ENCODE measurements around the gene FAM24B.
"Not testable (repeated sequence)": the region's sequence is repeated elsewhere in the genome, so short reads cannot be mapped to it uniquely, and the experiment has no call there.

The FAM24B gene

GRCh38 chr10:122864901-122865300 lies 14.5 kb downstream of the FAM24B start:
- no peak for TF ChIP-seq ZNF274 (IDR thresholded peaks at IDR 0.05; ENCODE audit: low read depth, low read length)

GRCh38 chr10:122864194-122864592 lies 15.2 kb downstream of the FAM24B start:
- no peak overlapping the region for H3K4me3 ChIP-seq (ENCODE audit: low read length)
- TF ChIP-seq ZNF274 (IDR thresholded peaks at IDR 0.05; ENCODE audit: low read depth, low read length), result no peak

More at GRCh38 chr10:122864901-122865300, 14.5 kb downstream of the FAM24B start:
- H3K4me3 ChIP-seq (ENCODE audit: low read length), result no peak overlapping the region

DNA sequence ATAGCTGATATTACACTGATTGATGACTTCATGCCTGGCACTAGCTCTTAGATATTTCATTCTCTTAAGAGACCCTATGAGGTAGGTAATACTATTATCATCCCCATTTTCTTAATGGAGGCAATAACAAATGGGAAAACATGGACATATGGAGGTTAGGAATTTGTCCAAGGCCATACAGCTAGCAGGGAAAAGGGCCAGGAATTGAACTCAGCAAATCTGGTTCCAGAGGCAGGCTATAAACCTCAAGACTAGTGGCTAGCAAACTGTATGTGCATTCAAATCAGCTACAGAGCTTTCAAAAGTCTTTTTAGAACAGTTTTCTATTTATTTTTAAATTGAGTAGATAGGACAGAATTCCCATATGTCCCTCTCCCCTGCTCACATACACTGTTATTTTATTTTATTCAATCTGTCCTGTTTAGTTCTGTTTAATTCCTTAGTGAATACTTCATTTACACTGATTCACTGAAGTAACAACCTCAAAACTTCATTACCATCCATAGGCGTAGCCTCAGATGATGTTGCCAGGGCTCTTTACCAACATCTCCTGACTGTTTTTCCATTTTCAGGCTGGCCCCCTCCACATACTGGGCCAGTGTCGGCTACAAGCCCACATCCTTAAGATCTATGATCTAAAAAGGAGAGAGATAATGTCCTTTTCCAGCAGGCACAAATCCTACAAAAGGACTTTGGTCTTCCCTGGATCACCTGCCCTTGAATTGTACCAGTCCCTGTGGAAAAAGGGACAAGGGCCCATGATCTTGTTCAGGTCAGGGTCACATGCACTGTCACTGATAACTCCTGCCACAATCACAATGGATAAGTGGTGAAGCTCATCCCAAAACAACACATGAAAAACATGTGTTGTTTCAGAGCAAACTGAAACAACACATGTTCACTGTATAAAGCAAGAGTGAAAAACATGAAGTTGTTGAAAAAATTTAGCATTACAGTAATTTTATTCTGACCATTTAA lies 15.9 kb downstream of the FAM24B start:
- no peak for TF ChIP-seq ZNF274 (IDR thresholded peaks at IDR 0.05; ENCODE audit: low read depth, low read length)

DNA sequence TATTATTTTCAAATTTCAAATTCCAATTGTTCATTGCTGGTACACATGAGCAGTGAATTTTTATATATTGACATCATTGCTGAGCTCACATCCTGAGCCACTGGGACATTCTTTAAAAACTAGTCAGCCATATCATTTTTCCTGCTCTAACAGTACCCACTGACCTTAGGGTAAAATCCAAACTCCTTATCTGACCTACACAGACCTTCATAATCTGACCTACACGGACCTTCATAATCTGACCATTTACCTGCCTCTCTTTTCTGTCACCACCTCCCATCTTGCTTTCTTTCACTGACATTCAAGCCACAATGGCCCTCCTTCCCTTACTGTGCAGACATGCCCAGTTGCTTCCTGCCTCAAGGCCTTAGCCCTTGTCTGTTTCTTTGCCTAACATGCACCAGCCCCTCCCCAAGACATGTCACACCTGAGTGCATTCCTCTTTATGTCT lies 17.6 kb downstream of the FAM24B start:
- H3K4me3 ChIP-seq (ENCODE audit: low read length), result no peak overlapping the region
- TF ChIP-seq ZNF274 (IDR thresholded peaks at IDR 0.05; ENCODE audit: low read depth, low read length), result no peak

More for the DNA sequence above, 15.9 kb downstream of the FAM24B start:
- H3K4me3 ChIP-seq (ENCODE audit: low read length), result no peak overlapping the region

DNA sequence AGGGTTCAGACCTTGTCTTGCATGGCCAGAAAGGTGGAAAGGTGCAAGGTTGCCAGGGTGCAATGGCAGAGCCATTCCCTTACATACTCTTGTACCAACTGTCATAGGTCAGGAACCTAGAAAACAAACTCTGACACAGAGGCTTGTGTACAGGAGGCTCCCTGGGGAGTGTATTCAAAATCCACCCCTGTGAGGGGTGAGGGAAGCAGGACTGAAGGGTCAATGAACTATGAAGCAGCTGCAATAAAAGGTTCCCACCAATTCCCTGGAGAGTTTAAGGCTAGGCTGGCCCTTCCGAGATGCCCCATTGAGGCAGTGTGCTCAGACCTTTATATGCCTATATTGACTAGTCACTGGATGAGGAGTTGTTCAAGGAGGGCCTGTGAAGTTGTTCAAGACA lies 19.9 kb downstream of the FAM24B start:
- H3K4me3 ChIP-seq (ENCODE audit: low read length), result no peak overlapping the region
- no peak for TF ChIP-seq ZNF274 (IDR thresholded peaks at IDR 0.05; ENCODE audit: low read depth, low read length)

GRCh38 chr10:122858042-122858441 lies 21.3 kb downstream of the FAM24B start:
- H3K4me3 ChIP-seq (ENCODE audit: low read length), result not testable (repeated sequence)

DNA sequence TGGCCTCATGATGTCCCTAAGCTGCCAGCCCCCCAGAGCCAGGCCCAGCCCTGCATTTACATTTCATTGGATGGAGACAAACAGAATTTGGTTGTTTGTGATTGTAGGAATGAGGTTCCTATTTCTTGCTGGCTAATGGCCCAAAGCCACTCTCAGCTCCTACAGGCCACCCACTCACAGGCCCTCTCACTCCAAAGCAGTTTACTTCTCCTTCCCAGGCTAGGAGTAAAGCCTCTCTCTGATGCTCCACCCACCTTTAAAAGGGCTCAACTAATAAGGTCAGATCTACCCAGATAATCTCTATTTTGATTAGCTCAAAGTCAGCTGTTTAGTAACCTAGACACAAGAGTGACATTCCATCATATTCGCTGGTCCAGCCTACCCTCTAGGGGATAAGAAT lies 22.5 kb downstream of the FAM24B start:
- no peak for TF ChIP-seq ZNF274 (IDR thresholded peaks at IDR 0.05; ENCODE audit: low read depth, low read length)

DNA sequence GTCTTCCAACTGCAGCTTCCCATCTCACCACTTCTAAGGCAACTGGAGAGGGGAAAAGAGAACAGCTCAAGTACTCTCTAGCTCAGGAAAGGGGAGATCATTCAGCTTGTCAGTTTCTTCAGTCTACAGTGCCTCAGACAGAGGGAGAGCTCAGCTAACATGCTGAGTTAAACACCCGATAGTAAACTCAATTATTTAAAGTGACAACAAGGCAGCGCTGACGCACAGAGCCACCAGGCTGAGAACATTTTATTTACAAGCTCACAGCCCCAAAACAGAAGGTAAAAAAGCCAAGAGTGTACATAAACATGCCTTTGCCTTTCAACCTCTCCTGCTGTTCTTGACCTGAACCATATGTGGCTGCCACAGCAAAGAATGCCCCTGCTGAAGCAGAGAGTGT lies 23.6 kb downstream of the FAM24B start:
- no peak overlapping the region for H3K4me3 ChIP-seq (ENCODE audit: low read length)
- TF ChIP-seq ZNF274 (IDR thresholded peaks at IDR 0.05; ENCODE audit: low read depth, low read length), result no peak

More for the DNA sequence above, 22.5 kb downstream of the FAM24B start:
- no peak overlapping the region for H3K4me3 ChIP-seq (ENCODE audit: low read length)

GRCh38 chr10:122854648-122855047 lies 24.7 kb downstream of the FAM24B start:
- H3K4me3 ChIP-seq (ENCODE audit: low read length), result no peak overlapping the region

GRCh38 chr10:122853665-122854313 lies 25.6 kb downstream of the FAM24B start:
- H3K4me3 ChIP-seq (ENCODE audit: low read length), result no peak overlapping the region
- no peak for TF ChIP-seq ZNF274 (IDR thresholded peaks at IDR 0.05; ENCODE audit: low read depth, low read length)

More at GRCh38 chr10:122854648-122855047, 24.7 kb downstream of the FAM24B start:
- TF ChIP-seq ZNF274 (IDR thresholded peaks at IDR 0.05; ENCODE audit: low read depth, low read length), result no peak

GRCh38 chr10:122852261-122852660 lies 27.1 kb downstream of the FAM24B start:
- no peak for TF ChIP-seq ZNF274 (IDR thresholded peaks at IDR 0.05; ENCODE audit: low read depth, low read length)
- no peak overlapping the region for H3K4me3 ChIP-seq (ENCODE audit: low read length)

GRCh38 chr10:122850705-122851640 lies 28.4 kb downstream of the FAM24B start:
- TF ChIP-seq ZNF274 (IDR thresholded peaks at IDR 0.05; ENCODE audit: low read depth, low read length), result no peak
- no peak overlapping the region for H3K4me3 ChIP-seq (ENCODE audit: low read length)

GRCh38 chr10:122849900-122850605 lies 29.3 kb downstream of the FAM24B start:
- no peak overlapping the region for H3K4me3 ChIP-seq (ENCODE audit: low read length)
- no peak for TF ChIP-seq ZNF274 (IDR thresholded peaks at IDR 0.05; ENCODE audit: low read depth, low read length)

All from GM08714 (cell line).